Ovary (tissue), 3 donors: ENCODE results near the gene DNAH6.

ENCODE experiments used
- POLR2A ChIP-seq: fragments of 450-650 bp; IDR thresholded peaks from one replicate; pipeline ENCODE4 v1.6.1; 2017; ENCODE audit warnings: antibody characterized with exemption, mild to moderate bottlenecking, moderate library complexity
- TF ChIP-seq, protein P1 (sequence below), 3 donors: fragments of 450-650 bp in 2 of 3; fragments of 200-600 bp in 1 of 3; IDR thresholded peaks; one replicate each; pipeline versions ENCODE4 v1.5.1 to v1.8.0; 2016 to 2022; ENCODE audit warnings: antibody characterized with exemption in 3 of 3, mild to moderate bottlenecking in 1 of 3
- donor health status: DM: no; HTN: no; CAD: no.

DNA sequence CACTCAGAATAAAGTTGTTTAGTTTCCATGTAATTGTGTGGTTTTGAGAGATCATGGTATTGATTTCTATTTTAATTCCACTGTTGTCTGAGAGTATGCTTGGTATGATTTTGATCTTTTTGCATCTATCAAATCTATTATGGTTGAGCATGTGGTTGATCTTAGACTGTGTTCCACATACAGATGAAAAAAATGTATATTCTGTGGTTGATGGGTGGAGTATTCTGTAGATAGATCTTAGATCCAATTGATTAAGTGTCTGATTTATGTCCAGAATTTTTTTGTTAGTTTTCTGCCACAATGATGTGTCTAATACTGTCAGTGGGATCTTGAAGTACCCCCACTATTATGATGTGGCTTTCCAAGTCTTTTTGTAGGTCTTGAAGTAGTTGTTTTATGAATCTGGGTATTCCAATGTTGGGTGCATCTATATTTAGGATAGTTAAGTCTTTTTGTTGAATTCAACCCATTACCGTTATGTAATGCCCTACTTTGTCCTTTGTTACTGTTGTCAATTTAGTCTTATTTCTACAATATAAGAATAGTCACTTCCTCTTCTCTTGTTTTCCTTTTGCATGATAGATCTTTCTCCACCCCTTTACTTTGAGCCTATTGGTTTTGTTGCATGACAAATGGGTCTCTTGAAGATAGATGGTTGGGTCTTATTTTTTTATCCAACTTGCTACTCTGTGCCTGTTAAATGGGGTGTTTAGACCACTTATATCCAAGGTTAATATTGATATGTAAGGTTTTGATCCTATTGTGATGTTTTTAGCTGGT lies 262.8 kb downstream of the DNAH6 start:
- TF ChIP-seq, protein P1, sequence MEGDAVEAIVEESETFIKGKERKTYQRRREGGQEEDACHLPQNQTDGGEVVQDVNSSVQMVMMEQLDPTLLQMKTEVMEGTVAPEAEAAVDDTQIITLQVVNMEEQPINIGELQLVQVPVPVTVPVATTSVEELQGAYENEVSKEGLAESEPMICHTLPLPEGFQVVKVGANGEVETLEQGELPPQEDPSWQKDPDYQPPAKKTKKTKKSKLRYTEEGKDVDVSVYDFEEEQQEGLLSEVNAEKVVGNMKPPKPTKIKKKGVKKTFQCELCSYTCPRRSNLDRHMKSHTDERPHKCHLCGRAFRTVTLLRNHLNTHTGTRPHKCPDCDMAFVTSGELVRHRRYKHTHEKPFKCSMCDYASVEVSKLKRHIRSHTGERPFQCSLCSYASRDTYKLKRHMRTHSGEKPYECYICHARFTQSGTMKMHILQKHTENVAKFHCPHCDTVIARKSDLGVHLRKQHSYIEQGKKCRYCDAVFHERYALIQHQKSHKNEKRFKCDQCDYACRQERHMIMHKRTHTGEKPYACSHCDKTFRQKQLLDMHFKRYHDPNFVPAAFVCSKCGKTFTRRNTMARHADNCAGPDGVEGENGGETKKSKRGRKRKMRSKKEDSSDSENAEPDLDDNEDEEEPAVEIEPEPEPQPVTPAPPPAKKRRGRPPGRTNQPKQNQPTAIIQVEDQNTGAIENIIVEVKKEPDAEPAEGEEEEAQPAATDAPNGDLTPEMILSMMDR (IDR thresholded peaks at IDR 0.05), result no peak
- no peak for TF ChIP-seq POLR2A
